A549 (cell line): ENCODE data around the gene ACD. TPM values are rescaled to one million over a fixed set of nuclear protein-coding genes. Genes with fewer than 3 reads are reported as not detected.

Experiments
- ATAC-seq, 2 experiments: fragments of 200-7000 bp in 1 of 2; fragments of >200 bp in 1 of 2; cut with Nextera tagmentation in 1 of 2; cut with Tn5 transposase in 1 of 2; 3 replicates each; pipeline versions ENCODE4 v1.8.0 to v1.9.1; 2018 to 2020; ENCODE audit warnings: mild to moderate bottlenecking in 1 of 2, moderate library complexity in 1 of 2
- CTCF ChIA-PET: fragments of 300-600 bp; sonication (Branson Sonifier 250); formaldehyde crosslinking; extraction: SDS; loops from one replicate; lab custom pipeline; 2021; ENCODE audit warnings: antibody characterized with exemption, inconsistent platforms; lab: Yijun Ruan, JAX
- POLR2A ChIA-PET: fragments of 350-600 bp; formaldehyde crosslinking; extraction: SDS; loops from one replicate; lab custom pipeline; 2021; ENCODE audit warnings: antibody characterized with exemption, inconsistent platforms; lab: Yijun Ruan, JAX
- DNase-seq, 2 experiments: peaks; one replicate each; pipeline versions ENCODE4 v3.0.0 to v3.0.0-alpha.2; 2011 to 2016; ENCODE audit warnings: low read depth in 1 of 2, low spot score in 1 of 2
- FAIRE-seq: peaks from 2 replicates; lab custom pipeline; 2011; peaks lifted over from hg19 to GRCh38; lab: Jason Lieb, UNC
- H3K27ac ChIP-seq, 2 experiments: fragments of >200 bp; sonication (Bioruptor Twin); formaldehyde crosslinking; 3 replicates each; pipeline ENCODE4 v1.5.1; 2016 to 2017
- H3K4me1 ChIP-seq: fragments of >200 bp; sonication (Bioruptor Twin); formaldehyde crosslinking; 3 replicates; pipeline ENCODE4 v1.6.1; 2016
- H3K4me2 ChIP-seq: fragments of >200 bp; sonication (Bioruptor Twin); formaldehyde crosslinking; 3 replicates; pipeline ENCODE4 v1.6.1; 2016
- H3K4me3 ChIP-seq: fragments of >200 bp; sonication (Bioruptor Twin); formaldehyde crosslinking; 3 replicates; pipeline ENCODE4 v1.5.1; 2016
- H3K9me3 ChIP-seq: fragments of >200 bp; sonication (Bioruptor Twin); formaldehyde crosslinking; 3 replicates; pipeline ENCODE4 v1.6.1; 2016
- ATOH8 ChIP-seq: fragments of 250-450 bp; sonication (Bioruptor Pico); IDR thresholded peaks from 2 replicates; pipeline ENCODE4 v1.5.0; 2020; ENCODE audit warnings: low read depth, mild to moderate bottlenecking, moderate library complexity
- BCL3 ChIP-seq: fragments of >200 bp; sonication (Bioruptor Twin); formaldehyde crosslinking; IDR thresholded peaks from 3 replicates; pipeline ENCODE4 v1.6.1; 2016
- BHLHE40 ChIP-seq: IDR thresholded peaks from 2 replicates; pipeline ENCODE4 v1.6.1; 2012; ENCODE audit warnings: low read depth, low read length, inconsistent platforms
- CBX8 ChIP-seq: fragments of 200-600 bp; sonication (generic); IDR thresholded peaks from 2 replicates; pipeline ENCODE4 v1.6.1; 2016
- CHD2 ChIP-seq: fragments of 150-350 bp; IDR thresholded peaks from 2 replicates; pipeline ENCODE4 v1.6.1; 2014; ENCODE audit warnings: low read length; ENCODE audit not compliant: partially characterized antibody
- CHD4 ChIP-seq: fragments of 200-600 bp; sonication (generic); IDR thresholded peaks from 2 replicates; pipeline ENCODE4 v1.6.1; 2016; ENCODE audit warnings: antibody characterized with exemption, mild to moderate bottlenecking, borderline replicate concordance
- EHMT2 ChIP-seq: fragments of 200-600 bp; sonication (generic); IDR thresholded peaks from 2 replicates; pipeline ENCODE4 v1.6.1; 2016; ENCODE audit warnings: antibody characterized with exemption, low read depth, mild to moderate bottlenecking, moderate library complexity
- FOXS1 ChIP-seq: fragments of 250-450 bp; sonication (Bioruptor Pico); IDR thresholded peaks from 2 replicates; pipeline ENCODE4 v1.5.0; 2020; ENCODE audit warnings: mild to moderate bottlenecking, moderate library complexity
- GATA3 ChIP-seq: IDR thresholded peaks from 2 replicates; pipeline ENCODE4 v1.6.1; 2012; ENCODE audit warnings: borderline replicate concordance
- HDAC2 ChIP-seq: fragments of 200-600 bp; sonication (generic); IDR thresholded peaks from 2 replicates; pipeline ENCODE4 v1.6.1; 2016
- HES2 ChIP-seq: fragments of >200 bp; sonication (Bioruptor Twin); formaldehyde crosslinking; IDR thresholded peaks from 2 replicates; pipeline ENCODE4 v1.6.1; 2016
- JUN ChIP-seq, 2 experiments: fragments of >200 bp; sonication (Bioruptor Twin); formaldehyde crosslinking; IDR thresholded peaks; 2 replicates in 1 of 2; 3 replicates in 1 of 2; pipeline ENCODE4 v1.6.1; 2016 to 2017
- KDM5A ChIP-seq: fragments of 200-600 bp; sonication (generic); IDR thresholded peaks from 2 replicates; pipeline ENCODE4 v1.6.1; 2016; ENCODE audit warnings: antibody characterized with exemption, mild to moderate bottlenecking
- MYC ChIP-seq: IDR thresholded peaks from 2 replicates; pipeline ENCODE4 v1.6.1; 2012; ENCODE audit warnings: mild to moderate bottlenecking, inconsistent platforms, low read length, improper control_type of control experiment, borderline replicate concordance
- NFE2L2 ChIP-seq: fragments of 150-350 bp; conservative IDR thresholded peaks from 2 replicates; pipeline ENCODE4 v1.6.1; 2014; ENCODE audit warnings: low read length
- PBX3 ChIP-seq: IDR thresholded peaks from 2 replicates; pipeline ENCODE4 v1.6.1; 2012
- POLR2AphosphoS2 ChIP-seq: conservative IDR thresholded peaks from 2 replicates; pipeline ENCODE4 v1.6.1; 2012; ENCODE audit warnings: low read length, improper control_type of control experiment, inconsistent platforms
- RAD21 ChIP-seq, 2 experiments: fragments of >200 bp in 1 of 2; sonication (Bioruptor Twin) in 1 of 2; formaldehyde crosslinking in 1 of 2; IDR thresholded peaks in 1 of 2; conservative IDR thresholded peaks in 1 of 2; 2 replicates in 1 of 2; 3 replicates in 1 of 2; pipeline ENCODE4 v1.6.1; 2012 to 2018; ENCODE audit warnings: inconsistent platforms in 1 of 2
- SMC3 ChIP-seq: fragments of >200 bp; sonication (Bioruptor Twin); formaldehyde crosslinking; IDR thresholded peaks from 3 replicates; pipeline ENCODE4 v1.6.1; 2018; ENCODE audit warnings: inconsistent platforms
- TP53 ChIP-seq: fragments of 250-450 bp; sonication (Bioruptor Pico); IDR thresholded peaks from 2 replicates; pipeline ENCODE4 v1.5.0; 2021; ENCODE audit warnings: mild to moderate bottlenecking, moderate library complexity
- ZFP36 ChIP-seq: fragments of 450-650 bp; IDR thresholded peaks from 2 replicates; pipeline ENCODE4 v1.6.1; 2014; ENCODE audit warnings: borderline replicate concordance; ENCODE audit not compliant: partially characterized antibody
- ZNF302 ChIP-seq: fragments of 250-450 bp; sonication (Bioruptor Pico); IDR thresholded peaks from 2 replicates; pipeline ENCODE4 v1.9.0; 2021; ENCODE audit warnings: inconsistent platforms, mild to moderate bottlenecking, moderate library complexity
- WGBS: methylation state at CpG from one replicate; pipeline ENCODE4 v1.1.6; 2017; ENCODE audit errors: missing lambda C conversion rate; 5-methylcytosine and 5-hydroxymethylcytosine counted together
- polyA plus RNA-seq, 4 experiments: library from polyadenylated mRNA; depleted of rRNA in 3 of 4; stranded (reverse); fragments of >200 nt; fragmentation: RNase III in 1 of 4; extraction: RNeasy Plus Mini Kit Qiagen cat#74134 plus additional on column Dnase treatment in 1 of 4; gene quantifications; 2 replicates in 3 of 4; 3 replicates in 1 of 4; pipeline ENCODE4 v1.2.3, GENCODE V29; 2011 to 2017

ACD gene
- polyA plus RNA-seq, 2 of the 4 experiments (the other 2 are of a cell fraction): 19.4 to 26.4 TPM

GRCh38 chr16:67632415-67633172, 27.5 kb downstream of the ACD start:
- WGBS: 72% methylated on average over 7 of the region's 7 CpGs
- POLR2A ChIA-PET: no interaction called here

GRCh38 chr16:67628216-67628615, 31.8 kb downstream of the ACD start:
- DNase-seq: no peak
- H3K4me2 ChIP-seq: no peak overlapping the region
- no peak overlapping the region for H3K4me3 ChIP-seq
- 95% methylated on average over 14 of the region's 14 CpGs for WGBS
- H3K27ac ChIP-seq: no peak overlapping the region
- no peaks in the 10 kb centered on the region for H3K4me1 ChIP-seq
- POLR2A ChIA-PET: no interaction called here
- no peak for FAIRE-seq
- H3K9me3 ChIP-seq: no peaks in the 10 kb centered on the region
- ATAC-seq: no peak
- TF ChIP-seq ZFP36: no peak
- no peak for TF ChIP-seq GATA3
- TF ChIP-seq EHMT2: no peak
- no peak for TF ChIP-seq BHLHE40
- TF ChIP-seq ATOH8 (CRISPR knock-in tag): no peak
- TF ChIP-seq ZNF302 (CRISPR knock-in tag): no peak
- no peak for TF ChIP-seq SMC3
- TF ChIP-seq KDM5A: no peak
- no peak for TF ChIP-seq HES2
- no peak for TF ChIP-seq POLR2AphosphoS2
- TF ChIP-seq CHD2: no peak
- no peak for TF ChIP-seq CBX8
- TF ChIP-seq PBX3: no peak
- no peak for TF ChIP-seq MYC
- TF ChIP-seq RAD21 (conservative IDR thresholded peaks at IDR 0.05 in 1 of 2, IDR thresholded peaks at IDR 0.05 in 1 of 2): no peak
- no peak for TF ChIP-seq FOXS1 (CRISPR knock-in tag)
- TF ChIP-seq HDAC2: no peak
- no peak for TF ChIP-seq TP53 (CRISPR knock-in tag)
- no peak for TF ChIP-seq BCL3
- no peak for TF ChIP-seq NFE2L2
- CTCF ChIA-PET: interaction anchor here (0.8 to 1.5 kb wide), 2 partner anchors 65 to 132 kb away, joined by 3 to 6 read pairs; no protein-coding TSS in a partner anchor

More at GRCh38 chr16:67632415-67633172, 27.5 kb downstream of the ACD start:
- ATAC-seq (no peak), DNase-seq (no peak), FAIRE-seq (no peak)
- Histone ChIP-seq H3K4me1 (no peaks in the 10 kb centered on the region), H3K4me3 (no peak overlapping the region), H3K9me3 (no peaks in the 10 kb centered on the region), H3K4me2 (no peak overlapping the region), H3K27ac (no peak overlapping the region)
- CTCF ChIA-PET: interaction anchor here (0.6 to 6.3 kb wide), 7 partner anchors 11 to 306 kb away, joined by 3 to 41 read pairs (median 3); partner anchors contain the start of genes CARMIL2 and CTCF
- TF ChIP-seq POLR2AphosphoS2: no peak
- TF ChIP-seq JUN (IDR thresholded peaks at IDR 0.05): no peak
- no peak for TF ChIP-seq BHLHE40
- no peak for TF ChIP-seq CHD4
- no peak for TF ChIP-seq BCL3
- no peak for TF ChIP-seq RAD21 (conservative IDR thresholded peaks at IDR 0.05 in 1 of 2, IDR thresholded peaks at IDR 0.05 in 1 of 2)
